NCI-H1092 (cell line): ENCODE measurements around the gene TRIP12.
"Not testable (repeated sequence)": the region's sequence is repeated elsewhere in the genome, so short reads cannot be mapped to it uniquely, and the experiment has no call there.

ENCODE experiments used
- DNase-seq: peaks from one replicate; lab custom pipeline; 2025; lab: John Stamatoyannopoulos, UW

Gene TRIP12

DNA sequence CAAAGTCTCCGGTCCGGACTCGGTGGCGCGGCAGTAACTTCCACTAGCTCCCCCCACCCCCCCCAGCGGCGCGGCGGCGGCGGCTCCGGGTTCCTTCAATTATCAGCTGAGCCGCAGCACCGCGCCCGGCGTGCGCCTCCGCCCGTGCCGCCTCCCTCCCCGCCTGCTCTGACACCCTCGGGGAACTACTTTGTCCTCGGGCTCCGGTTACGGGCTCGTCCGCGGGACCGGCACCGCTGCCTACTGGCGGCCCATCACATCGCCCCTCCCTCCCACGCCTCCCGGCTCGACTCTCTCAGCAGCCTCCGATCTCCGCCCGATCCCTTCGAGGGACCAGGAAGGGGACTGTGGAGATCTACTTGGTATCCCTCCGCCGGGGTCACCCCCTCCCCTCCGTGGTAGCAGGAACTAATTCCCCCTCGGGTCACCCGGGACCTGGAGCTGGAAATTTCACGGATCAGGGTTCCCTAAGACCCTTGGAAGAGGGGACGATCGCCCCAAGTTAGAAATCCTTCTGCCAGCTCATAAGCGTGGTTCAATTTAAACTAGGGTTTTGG lies at the start of gene TRIP12:
TRIP12 (minus strand) TSS at position 118 of the 557 bp plus-strand sequence. CDS start 41,930 bp downstream, outside the sequence.
- peak; percentile 80 for DNase-seq

DNA sequence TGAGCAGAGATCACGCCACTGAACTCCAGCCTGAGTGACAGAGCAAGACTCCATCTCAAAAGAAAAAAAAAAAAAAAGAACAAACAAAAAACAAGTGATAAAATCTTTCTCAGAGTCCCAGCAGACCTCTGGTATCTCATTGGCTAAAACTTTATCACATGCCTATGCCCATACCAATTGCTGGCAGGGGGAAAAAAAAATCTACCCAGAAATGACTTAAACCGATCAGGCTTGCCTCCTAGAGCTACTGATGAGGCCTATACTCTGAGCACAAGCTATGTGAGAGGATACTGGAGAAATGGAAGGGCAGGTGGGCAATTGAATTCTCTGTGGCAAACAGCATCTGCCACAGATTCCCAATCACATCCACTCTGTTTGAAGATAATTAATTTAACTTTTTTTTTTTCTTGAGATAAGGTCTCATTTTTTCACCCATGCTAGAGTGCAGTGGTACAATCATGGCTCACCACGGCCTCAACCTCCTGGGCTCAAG lies 49.5 kb upstream of the TRIP12 start:
- DNase-seq, result no peak

DNA sequence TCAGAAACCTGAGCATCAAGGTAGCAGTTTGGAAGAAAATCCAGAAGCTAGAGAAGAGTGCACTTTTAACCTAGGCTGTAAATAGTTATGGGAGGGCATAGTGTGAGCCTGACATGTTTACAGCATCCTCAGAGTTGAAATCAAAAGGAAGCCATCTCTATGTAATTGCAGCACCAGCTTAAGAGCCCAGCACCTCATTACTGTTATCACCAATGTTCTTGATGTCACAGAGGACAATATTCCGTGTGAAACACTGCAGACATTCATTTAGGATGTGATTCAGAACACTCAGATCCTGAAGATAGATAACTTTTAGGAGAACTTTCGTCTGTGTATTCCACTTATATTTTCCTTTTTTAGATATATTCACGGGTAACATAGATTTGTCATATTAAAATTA lies 48.6 kb upstream of the TRIP12 start:
- no peak for DNase-seq

DNA sequence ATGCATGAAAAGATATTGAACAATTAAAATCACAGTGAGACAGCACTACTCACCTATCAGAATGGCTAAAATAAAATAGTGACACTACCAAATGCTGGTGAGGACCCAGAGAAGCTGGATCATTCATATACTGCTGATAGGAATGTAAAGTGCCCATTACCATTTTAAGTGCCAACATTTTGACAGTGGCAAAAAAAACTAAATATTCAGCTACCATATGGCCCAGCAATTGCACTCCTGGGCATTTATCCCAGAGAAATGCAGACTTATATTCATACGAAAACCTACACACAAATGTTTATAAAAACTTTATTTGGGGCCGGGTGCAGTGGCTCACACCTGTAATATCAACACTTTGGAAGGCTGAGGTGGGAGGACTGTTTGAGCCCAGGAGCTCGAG lies 48.1 kb upstream of the TRIP12 start:
- no peak for DNase-seq

DNA sequence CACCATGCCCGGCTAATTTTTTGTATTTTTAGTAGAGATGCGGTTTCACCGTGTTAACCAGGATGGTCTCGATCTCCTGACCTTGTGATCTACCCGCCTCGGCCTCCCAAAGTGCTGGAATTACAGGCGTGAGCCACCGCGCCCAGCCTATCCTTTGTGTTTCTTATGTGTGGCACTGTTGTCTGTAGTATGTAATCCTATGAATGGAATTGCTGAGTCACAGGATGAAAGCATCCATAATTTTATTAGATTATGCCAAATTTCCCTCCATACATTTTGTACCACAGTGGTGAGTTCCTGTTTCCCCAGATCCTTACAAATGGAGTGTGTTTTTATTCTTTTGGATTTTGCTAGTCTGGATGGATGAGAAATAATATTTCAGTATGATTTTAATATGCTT lies 41.8 kb upstream of the TRIP12 start:
- not testable (repeated sequence) for DNase-seq

DNA sequence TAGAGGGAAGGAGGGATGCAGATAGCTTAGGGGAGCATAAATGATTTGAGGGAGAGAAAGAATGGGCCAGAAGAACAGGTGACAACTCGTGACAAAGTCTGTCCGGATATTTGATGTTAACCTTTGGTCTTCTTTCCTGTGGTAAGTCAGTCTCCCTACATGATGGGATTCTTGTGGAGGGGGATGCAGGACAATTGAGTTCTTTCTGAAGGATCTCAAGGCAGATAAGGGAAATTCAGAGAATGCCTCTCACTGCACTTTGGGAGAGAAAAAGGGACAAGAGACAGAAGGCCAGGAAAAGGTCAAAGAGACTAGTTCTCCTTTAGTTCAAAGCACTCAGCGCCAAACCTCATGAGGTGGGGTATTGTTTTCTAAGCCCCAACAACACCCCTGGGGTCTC lies 34.7 kb upstream of the TRIP12 start:
- DNase-seq, result no peak

DNA sequence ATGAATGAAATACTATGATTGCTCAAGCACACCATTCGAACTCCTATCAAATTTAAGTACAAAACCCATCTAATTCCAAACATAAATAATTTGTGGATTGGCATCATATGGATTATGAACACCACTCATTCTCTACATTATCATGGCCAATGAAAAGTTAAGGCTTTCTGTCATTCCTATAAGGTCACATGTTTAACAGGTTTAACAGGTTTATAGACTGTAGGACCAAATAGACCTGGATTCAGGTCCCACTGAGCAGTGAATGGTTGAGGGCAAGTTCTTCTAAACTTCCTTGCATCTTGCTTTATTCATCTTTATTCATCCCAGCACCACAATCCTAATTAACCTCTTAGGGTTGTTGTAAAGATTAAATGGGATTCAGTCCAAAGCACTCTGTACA lies 33.9 kb upstream of the TRIP12 start:
- no peak for DNase-seq

DNA sequence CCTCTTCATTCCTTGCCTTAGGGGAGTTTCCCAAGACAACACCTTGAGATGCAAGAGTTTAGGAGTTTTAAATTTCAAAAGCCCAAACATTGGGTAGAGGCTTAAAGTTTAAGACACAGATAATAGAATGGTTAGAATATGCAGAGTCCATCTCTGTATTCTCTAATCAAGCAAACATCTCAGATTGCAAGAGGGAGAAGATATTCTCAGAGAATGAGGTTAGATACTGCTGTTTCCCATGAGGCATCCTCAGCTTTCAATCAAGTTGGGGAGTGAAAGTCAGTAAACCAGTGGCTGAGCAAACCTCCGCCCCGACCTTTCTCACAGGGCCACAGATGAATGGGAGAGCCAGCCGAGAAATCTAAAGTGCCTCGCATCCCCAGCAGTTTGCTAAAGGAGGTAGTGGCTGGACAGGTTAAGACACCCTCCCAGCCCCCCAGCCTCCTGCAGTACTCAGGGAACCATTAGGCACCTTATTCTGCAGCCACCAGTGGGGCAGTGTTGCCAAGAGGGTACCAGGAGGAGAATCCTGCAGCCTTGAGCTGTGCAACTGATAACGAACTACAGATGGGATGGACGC lies 30.5 kb upstream of the TRIP12 start:
- no peak for DNase-seq

DNA sequence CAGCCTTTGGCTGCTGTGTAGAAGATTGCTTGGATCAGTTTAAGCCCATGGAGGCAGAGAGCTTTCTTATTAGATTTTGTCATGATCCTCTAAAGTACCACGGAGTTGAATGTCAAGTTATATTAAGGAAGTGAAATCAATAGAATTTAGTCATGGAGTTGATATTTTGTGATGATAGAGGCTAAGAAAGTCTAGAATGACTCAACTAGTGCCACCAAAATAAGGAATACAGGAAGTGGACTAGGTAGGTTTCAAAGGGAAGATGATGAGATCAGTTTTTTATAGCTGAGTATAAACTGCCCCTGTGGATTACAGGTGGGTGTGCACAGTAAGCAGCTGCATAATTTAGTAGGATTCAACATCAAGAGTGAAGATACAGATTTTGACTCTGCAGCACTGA lies 25.7 kb upstream of the TRIP12 start:
- DNase-seq, result no peak

DNA sequence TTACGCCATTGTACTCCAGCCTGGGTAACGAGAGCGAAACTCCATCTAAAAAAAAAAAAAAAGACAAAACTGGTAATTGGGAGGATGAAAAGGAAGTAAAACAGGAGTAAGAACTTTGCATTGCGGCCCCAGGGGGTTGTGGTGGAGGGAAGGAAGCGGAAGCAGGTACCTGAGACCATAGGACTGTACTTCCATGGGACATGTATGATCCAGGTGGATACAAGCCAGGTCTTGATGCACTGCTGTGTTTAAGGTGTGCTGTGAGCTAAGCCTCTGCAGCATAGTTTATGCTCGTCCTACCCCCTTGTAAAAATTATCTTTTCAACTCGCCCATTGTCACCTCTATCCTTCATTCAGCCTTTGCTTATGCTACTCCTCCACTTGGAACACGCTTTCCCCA lies 24.2 kb upstream of the TRIP12 start:
- no peak for DNase-seq

DNA sequence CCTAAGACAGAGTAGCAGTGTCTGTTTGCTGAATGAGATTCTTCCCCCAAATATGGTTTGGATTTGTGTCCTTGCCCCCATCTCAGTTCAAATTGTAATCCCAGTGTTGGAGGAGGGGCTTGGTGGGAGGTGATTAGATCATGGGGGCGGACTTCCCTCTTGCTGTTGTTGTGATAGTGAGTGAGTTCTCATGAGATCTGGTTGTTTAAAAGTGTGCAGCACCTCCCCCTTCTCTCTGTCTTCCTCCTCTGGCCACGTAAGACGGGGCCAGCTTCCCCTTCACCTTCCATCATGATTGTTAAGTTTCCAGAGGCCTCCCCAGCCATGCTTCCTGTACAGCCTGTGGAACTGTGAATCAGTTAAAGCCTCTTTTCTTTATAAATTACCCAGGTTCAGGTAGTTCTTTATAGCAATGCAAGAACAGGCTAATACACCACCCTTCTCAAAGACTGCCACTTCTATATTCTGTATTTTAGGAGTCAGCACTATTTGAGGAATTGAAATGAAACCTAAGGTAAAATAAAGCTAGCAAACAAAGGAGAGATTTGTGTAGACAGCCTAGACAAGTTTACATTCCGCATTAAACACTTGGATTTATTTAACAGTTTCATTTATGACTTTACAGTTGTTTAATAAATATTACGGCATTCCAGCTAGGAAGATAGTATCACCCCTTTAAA lies 22.1 kb upstream of the TRIP12 start:
- no peak for DNase-seq

DNA sequence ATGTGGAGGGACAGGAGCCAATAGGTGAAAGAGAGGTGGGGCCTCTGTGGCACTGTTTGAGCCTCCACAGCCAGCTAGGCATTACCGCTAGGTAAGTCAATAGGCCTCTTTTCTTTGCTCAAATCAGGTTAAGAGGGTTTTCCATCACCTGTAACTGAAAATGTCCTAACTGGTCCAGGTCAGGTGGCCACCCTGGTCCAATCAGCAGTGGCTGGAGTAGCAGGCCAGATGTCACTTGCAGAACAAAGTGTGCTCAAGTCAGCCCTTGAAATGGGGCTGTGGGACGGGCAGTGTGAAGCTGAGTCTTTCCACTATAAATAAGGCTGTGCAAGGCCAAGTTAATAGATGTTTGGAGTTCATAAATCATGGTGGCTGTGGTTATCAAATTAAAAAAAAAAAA lies 21.4 kb upstream of the TRIP12 start:
- no peak for DNase-seq

DNA sequence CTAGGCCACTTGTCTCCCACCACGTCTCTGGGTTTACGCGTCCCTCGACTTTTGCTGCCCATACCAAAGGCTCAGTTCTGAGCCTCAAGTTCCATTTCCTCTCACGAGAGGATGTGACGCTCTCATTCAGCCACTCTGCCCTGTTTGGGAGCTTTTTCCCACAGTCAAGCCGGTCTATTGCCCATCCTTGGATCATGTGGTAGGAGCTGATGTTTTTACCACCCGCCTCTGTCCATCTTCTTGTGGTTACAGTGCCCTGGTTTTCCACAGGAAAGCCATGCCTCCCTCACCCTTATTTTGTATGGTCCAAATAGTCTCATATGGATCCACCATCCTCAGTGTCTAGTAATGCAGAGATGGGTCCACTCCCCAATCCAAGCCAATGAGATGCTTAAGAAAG lies 20.9 kb upstream of the TRIP12 start:
- DNase-seq, result no peak

DNA sequence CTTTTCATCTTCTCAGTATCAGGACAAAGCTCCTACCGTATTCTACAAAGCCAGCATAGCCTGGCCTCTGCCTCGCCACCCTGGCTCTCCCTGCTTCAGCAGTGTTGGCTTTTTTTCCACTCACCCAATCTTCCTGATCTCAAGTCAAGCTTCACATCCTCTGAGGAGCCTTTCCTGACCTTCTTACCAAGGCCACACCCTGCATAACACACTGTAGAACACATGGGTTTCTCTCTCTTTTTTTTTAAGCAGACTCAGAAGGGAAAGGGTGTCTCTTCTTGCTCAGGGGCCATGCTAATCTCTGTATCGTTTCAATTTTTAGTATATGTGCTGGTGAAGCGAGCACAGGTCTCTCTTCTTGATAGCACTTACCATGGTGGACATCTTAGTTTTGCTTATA lies 15.7 kb upstream of the TRIP12 start:
- no peak for DNase-seq

DNA sequence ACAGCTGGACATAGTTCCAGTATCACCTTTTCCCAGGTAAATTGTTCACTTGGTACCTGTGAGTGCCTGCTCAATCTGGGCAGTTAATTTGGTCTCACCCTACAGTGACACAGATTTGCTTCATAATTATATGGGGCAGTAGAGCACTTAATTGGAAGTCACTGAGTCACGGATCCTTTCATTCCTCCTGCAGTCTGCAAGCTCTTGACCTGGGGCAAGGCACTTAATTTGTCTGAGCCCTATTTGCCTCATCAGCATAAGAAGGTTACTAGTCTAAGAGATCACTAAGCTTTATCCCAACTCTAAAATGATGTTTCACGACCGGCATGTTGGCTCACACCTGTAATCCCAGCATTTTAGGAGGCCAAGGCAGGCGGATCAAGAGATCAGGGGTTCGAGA lies 9.4 kb upstream of the TRIP12 start:
- DNase-seq, result no peak

DNA sequence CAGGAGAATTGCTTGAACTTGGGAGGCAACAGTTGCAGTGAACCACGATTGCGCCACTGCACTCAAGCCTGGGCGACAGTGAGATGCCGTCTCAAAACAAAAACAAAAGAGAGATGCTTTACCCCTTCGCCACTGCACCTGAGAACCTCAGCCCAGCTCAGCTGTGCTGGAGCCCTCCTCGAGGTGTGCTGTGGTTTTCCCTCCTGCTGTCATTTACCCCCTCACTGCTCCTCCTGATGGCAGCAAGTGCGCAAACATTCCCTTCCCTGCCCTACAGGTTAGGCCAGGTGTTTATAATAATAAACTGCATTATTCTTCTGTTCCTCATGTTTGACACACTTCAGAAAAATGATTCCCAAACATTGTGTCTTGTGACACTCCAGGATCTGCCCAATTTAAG lies 8.8 kb upstream of the TRIP12 start:
- no peak for DNase-seq

DNA sequence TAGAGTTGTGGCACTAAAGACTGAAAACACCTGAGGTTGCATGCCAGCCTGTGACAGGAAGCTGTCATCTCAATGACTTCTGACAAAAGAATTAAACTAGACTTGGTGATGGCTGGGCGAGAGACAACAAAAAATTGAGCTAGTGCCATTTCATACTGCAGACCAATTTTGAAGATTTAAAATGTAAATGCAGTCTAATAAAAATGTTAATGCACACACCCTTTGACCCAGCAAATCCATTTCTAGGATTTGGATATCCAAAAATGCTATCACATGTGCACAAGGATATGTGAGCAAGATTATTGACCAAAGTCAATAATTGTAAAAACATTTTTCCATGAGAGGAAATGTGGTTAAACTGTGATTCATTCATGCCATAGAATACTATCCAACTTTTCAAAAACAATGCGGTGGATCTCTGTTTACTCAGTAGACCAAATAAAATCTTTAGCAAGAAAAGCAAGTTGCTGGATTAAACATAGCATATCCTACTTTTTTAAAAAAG lies 6.1 kb upstream of the TRIP12 start:
- no peak for DNase-seq

DNA sequence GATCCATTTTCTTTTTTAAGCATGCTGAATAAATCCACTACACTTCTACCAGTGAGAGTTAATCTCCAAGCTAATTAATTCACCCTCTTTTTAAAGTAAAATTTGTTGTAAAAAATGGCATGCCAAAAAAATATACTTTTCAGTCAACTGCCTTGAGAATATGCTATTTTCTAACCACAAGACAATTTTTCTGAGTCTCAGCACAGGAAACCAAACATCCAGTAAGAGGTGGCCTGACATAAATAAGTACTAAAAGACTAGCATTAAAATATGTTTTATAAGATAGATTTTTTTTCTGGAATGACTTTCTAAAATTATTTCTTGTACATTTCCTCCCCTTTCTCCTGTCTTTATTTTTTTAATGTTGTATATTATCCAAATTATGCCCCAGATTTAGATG lies 3.4 kb upstream of the TRIP12 start:
- no peak for DNase-seq

DNA sequence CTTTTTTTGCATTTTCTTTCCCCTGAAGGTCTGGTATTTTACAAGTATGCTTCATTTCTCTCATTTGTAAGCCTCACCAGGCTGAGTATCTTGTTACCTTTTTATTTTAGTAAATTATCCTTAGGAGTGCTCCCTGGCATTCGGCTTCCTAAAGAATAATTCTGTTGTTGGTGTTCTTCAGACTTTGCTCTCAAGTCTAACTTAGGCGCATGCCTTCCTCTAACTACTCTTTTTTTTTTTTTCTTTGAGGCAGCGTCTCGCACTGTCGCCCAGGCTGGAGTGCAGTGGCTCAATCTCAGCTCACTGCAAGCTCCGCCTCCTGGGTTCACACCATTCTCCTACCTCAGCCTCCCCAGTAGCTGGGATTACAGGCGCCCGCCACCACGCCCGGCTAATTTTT lies 2.7 kb upstream of the TRIP12 start:
- DNase-seq, result not testable (repeated sequence)

DNA sequence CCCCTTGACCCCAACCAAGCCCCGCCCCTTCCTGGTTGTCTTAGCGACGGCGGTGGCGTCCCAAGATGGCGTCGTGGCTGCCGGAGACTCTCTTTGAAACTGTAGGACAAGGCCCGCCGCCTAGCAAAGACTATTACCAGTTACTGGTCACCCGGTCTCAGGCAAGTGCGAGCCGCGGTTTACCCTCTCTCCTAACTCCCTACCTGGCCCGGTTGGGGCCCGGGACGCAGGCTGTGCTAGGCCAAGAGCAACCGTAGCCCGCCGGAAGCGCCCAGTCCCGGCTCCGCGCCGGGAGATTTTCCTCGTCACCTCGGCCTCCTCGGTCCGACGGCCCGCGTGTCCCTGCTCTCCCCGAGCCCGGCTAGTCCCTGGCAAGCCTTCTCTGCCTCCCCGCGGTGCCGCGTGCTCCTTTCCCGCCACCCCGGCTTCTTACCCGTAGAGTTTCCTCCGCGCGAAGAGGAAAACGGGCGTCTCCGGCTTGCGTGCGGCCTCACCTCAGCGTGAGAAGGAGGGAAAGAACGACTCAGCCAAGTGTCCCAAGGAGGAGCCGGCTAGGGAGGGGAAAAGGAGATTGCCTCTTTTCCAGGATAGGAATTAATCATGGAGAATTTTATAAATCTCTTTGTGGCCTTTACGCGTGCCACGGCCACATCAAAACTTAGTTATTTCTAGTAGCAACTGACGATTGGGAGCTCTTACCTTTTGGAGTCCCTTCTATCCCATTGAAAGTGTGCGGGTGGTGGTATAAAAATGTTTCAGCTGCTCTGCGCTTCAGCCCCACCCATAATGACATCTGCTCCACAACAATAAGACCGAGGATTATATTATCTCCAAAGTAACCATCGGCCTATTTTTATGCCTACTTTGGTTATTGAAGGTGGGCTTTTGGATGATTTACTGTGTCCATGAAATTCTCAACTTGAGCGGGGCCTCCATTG lies 909 bp upstream of the TRIP12 start, which contains the start of gene FBXO36:
FBXO36 (plus strand) TSS at position 55 of the 938 bp plus-strand sequence; CDS start at position 66, 11 bp downstream.
- DNase-seq, result peak; percentile 80

DNA sequence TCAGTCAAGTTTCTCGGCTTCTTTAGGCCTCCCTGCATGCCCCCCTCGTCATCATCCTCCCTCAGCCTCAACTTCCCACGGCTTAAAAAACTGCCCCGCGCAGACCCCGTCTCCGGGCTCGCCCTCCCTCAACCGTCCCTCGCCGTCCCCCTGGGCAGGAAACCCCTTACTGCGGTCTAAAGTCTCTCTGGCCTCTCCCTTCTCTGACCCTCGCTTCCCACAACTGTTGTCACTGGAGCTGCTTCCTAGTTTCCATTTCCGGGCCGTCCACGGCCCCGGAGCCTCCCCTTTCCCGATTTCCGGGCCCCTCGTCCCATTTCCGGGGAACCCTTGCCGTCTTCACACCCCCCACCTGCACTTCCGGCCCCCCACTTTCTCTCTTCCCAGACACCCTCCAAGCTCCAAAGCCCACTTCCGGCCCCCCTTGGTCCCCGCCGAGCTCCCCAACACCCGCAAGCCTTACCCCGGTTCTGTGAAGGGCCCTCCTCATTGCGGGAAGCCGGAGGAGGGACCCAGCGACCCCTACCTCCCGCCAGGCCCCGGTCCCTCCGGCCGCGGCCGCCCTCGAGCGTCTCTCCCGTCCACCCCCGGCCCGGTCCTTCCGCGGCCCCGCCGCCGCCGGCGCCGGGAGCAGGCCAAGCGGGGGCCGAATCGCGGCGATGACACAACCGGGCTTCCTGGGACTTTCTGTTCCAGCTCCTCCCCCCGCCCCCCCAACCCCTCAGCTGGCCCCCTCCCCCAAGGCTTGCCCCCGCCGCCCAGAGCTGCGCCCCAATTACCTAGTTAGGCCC lies 513 bp downstream of the TRIP12 start:
- peak; percentile 37 for DNase-seq
